Ishikawa (cell line): ENCODE results near the gene SH2D7.

Experiments
- CEBPB ChIP-seq: IDR thresholded peaks from 2 replicates; pipeline ENCODE4 v1.6.1; 2012
- CREB1 ChIP-seq: IDR thresholded peaks from 2 replicates; pipeline ENCODE4 v1.6.1; 2012; ENCODE audit warnings: low read depth
- EGR1 ChIP-seq: IDR thresholded peaks from 2 replicates; pipeline ENCODE4 v1.6.1; 2012
- EP300 ChIP-seq: IDR thresholded peaks from 2 replicates; pipeline ENCODE4 v1.6.1; 2012; ENCODE audit warnings: borderline replicate concordance
- FOXM1 ChIP-seq: IDR thresholded peaks from 2 replicates; pipeline ENCODE4 v1.6.1; 2012; ENCODE audit warnings: low read depth, borderline replicate concordance
- NFIC ChIP-seq: IDR thresholded peaks from 2 replicates; pipeline ENCODE4 v1.6.1; 2012
- RAD21 ChIP-seq: IDR thresholded peaks from 2 replicates; pipeline ENCODE4 v1.6.1; 2012; ENCODE audit warnings: low read depth
- TAF1 ChIP-seq: IDR thresholded peaks from 2 replicates; pipeline ENCODE4 v1.6.1; 2012; ENCODE audit warnings: low read depth, mild to moderate bottlenecking
- TCF12 ChIP-seq: IDR thresholded peaks from 2 replicates; pipeline ENCODE4 v1.6.1; 2012; ENCODE audit warnings: low read depth
- TEAD4 ChIP-seq: IDR thresholded peaks from 2 replicates; pipeline ENCODE4 v1.6.1; 2012
- YY1 ChIP-seq: IDR thresholded peaks from 2 replicates; pipeline ENCODE4 v1.6.1; 2012; ENCODE audit warnings: low read depth
- ZBTB7A ChIP-seq: IDR thresholded peaks from 2 replicates; pipeline ENCODE4 v1.6.1; 2012; ENCODE audit warnings: low read depth
- TF ChIP-seq, protein P1 (sequence below): IDR thresholded peaks from 2 replicates; pipeline ENCODE4 v1.6.1; 2012; ENCODE audit warnings: low read depth, mild to moderate bottlenecking
- TF ChIP-seq, protein P2 (sequence below): IDR thresholded peaks from 2 replicates; pipeline ENCODE4 v1.6.1; 2012
- TF ChIP-seq, protein P3 (sequence below): IDR thresholded peaks from 2 replicates; pipeline ENCODE4 v1.6.1; 2012

SH2D7 gene

DNA sequence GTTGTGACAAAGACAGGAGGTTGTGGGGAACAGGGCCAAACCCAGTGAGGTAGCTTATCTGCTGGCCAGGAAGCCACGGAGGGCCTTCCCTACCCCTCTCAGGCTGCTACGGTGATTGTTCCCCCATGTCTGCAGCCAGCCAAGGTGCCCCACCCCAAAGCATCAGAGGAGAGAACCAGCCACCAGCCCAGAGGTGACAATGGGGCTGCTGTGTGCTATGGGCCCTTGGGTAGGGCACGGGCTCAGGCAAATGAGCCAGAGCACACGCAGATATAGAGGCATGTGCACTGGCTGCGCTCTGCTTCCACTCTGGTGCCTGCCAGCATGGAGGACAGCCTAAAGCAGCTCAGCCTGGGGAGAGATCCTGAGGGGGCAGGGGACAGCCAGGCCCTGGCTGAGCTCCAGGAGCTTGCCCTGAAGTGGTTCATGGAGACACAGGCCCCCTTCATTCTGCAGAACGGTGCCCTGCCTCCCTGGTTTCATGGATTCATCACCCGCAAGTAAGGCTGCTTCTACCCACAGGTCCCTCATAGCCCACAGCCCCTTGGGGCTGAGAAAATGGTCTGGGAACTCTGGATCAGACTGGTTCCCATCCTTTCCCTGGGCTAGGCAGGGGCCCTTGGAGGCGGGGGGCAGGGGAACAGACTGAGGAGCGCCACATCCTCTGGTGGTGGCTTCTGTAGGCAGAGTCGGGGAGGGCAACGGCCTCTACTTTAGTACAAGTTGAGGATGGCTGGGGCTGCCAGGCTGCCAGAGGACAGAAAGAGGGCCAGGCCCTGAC, at the start of gene SH2D7:
Gene SH2D7 (plus strand): TSS at position 301 of the 781 bp plus-strand sequence. CDS start 24 bp downstream, at position 325.
- TF ChIP-seq TEAD4 (no peak), FOXM1 (no peak), CREB1 (no peak), TCF12 (no peak), CEBPB (no peak), EGR1 (no peak), EP300 (no peak), RAD21 (no peak), ZBTB7A (no peak)
- TF ChIP-seq, protein P1, sequence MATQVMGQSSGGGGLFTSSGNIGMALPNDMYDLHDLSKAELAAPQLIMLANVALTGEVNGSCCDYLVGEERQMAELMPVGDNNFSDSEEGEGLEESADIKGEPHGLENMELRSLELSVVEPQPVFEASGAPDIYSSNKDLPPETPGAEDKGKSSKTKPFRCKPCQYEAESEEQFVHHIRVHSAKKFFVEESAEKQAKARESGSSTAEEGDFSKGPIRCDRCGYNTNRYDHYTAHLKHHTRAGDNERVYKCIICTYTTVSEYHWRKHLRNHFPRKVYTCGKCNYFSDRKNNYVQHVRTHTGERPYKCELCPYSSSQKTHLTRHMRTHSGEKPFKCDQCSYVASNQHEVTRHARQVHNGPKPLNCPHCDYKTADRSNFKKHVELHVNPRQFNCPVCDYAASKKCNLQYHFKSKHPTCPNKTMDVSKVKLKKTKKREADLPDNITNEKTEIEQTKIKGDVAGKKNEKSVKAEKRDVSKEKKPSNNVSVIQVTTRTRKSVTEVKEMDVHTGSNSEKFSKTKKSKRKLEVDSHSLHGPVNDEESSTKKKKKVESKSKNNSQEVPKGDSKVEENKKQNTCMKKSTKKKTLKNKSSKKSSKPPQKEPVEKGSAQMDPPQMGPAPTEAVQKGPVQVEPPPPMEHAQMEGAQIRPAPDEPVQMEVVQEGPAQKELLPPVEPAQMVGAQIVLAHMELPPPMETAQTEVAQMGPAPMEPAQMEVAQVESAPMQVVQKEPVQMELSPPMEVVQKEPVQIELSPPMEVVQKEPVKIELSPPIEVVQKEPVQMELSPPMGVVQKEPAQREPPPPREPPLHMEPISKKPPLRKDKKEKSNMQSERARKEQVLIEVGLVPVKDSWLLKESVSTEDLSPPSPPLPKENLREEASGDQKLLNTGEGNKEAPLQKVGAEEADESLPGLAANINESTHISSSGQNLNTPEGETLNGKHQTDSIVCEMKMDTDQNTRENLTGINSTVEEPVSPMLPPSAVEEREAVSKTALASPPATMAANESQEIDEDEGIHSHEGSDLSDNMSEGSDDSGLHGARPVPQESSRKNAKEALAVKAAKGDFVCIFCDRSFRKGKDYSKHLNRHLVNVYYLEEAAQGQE = no peak
- TF ChIP-seq, protein P2, sequence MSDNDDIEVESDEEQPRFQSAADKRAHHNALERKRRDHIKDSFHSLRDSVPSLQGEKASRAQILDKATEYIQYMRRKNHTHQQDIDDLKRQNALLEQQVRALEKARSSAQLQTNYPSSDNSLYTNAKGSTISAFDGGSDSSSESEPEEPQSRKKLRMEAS = no peak
- TF ChIP-seq, protein P3, sequence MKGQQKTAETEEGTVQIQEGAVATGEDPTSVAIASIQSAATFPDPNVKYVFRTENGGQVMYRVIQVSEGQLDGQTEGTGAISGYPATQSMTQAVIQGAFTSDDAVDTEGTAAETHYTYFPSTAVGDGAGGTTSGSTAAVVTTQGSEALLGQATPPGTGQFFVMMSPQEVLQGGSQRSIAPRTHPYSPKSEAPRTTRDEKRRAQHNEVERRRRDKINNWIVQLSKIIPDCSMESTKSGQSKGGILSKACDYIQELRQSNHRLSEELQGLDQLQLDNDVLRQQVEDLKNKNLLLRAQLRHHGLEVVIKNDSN = no peak

DNA sequence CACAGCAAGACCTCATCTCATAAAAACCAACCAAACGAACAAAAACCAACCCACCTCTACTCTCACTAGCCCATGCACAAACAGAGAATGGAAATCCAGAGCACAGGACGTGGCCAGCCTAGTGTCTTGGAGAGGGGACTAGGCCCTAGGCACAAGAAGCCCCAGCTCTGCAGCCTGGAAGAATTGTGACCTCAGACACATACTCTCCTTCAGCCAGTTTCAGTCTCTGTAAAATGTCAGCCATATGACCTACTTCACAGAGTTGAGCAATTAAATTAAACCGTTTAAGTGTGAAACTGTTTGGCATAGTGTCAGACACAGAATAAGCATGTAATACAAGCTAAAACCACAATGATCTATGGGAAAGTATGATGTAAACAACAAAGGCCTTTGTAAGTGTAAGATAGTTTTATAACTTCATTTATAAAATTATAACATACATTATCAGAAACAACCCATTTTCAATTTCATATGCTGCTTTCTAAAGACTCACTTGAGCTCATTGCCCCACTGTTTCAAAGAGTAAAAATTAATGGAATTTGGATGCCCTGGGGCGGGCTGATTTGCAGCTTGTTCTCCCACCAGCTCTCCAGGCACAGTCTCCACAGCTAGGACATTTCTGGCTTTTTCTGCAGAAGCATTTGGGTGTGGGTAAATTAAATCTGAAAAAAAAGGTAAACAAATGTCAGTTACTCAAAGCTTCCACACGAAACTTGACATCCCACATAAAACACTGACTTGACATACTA, 47.8 kb upstream of the SH2D7 start:
- no peak for TF ChIP-seq CEBPB
- no peak for TF ChIP-seq YY1
- TF ChIP-seq TAF1 = no peak
- TF ChIP-seq TCF12 = no peak
- TF ChIP-seq RAD21 = no peak
- no peak for TF ChIP-seq TEAD4

DNA sequence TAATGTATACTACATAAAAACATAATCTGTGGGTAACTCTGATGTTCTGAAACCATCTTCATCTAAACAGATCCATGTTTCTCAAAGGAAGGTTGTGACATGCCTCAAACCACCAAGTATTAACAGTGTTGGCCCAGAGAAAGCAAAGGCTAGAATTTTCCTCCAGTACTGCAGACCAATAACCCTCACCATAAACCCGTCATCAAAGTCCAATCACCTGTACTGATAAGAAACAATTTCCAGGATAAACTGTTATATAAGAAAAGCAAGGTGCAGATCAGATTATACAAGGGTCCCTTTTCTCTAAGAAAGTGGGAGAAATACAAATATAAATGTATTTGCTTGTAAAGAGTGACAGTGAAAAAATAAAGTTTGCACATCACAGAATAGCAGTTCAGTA, 47.2 kb upstream of the SH2D7 start:
- TF ChIP-seq, protein P1 = no peak
- no peak for TF ChIP-seq CEBPB
- no peak for TF ChIP-seq FOXM1
- no peak for TF ChIP-seq RAD21
- no peak for TF ChIP-seq CREB1
- no peak for TF ChIP-seq TAF1

DNA sequence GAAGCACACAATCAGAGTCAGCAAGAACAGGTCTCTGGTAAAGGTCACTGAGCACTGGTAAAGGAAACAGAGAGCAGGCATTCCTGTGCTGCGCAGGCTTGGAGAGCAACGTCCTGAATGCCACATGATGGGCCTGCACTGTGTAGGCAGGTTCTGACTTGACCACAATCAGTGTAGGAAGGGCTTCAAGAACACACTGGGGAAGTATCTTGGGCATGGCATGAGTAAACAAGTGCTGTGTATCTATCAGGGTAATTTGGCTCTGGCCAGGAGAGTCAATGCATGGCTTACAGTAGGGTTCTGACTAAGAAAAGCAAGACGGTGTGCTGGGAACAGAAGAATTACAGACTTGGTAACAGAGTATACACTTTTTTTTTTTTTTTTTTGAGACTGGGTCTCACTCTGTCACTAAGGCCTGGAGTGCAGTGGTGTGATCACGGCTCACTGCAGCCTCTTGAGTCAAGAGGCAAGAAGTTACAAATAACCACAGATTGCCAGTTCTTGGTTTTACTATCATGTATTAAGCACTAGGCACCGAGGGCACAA, 45.5 kb upstream of the SH2D7 start:
- TF ChIP-seq NFIC = no peak

DNA sequence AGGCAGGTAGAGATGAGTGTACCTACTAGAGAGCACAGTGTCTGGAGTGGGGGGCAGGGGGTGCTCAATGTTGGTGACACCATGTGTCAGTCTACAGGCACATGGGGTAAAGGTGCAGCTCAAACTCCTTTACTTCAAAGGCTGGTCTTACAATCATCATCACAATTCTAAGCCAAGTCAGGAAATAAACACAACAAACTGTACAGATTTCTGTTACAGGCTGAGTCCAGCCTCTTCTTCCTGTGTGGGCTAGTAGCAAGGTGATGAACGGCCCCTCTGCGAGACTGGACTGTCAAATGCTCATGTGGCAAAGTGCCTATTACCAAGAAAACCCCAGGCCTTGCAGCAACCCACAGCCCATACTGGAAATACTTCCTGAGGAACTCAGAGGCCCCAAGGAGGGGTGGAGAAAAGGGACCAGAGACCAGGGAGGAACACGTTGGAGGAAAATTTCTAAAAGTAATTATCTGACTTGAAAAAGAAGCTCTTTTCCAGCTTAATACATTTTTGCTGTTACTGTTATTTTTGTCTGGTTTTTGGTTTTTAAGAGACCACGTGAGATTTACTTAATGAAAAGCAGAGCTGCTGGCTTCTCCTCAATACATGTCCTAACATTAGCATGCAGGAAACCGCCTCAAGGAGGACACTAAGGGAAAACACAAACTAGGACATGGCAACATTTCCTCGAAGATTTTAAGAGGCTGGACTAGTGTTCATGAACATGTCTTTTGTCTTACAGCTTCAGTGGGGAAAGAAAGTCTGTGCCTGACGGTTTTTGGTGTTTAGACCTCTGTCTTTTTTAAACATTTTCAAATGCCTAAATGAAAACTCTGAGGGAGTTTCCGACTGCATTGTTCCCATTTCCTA, 44.4 kb upstream of the SH2D7 start:
- TF ChIP-seq EGR1 (no peak), NFIC (no peak), RAD21 (no peak), CEBPB (no peak), TCF12 (no peak), TEAD4 (no peak), YY1 (no peak), EP300 (no peak), FOXM1 (no peak), ZBTB7A (no peak), CREB1 (no peak)
- TF ChIP-seq, protein P2 = no peak
- TF ChIP-seq, protein P1 = no peak
